GM06990 (cell line): ENCODE measurements around the gene ZBTB17.

Experiments used
- DNase-seq: peaks from one replicate; pipeline ENCODE4 v3.0.0-alpha.2; 2011; ENCODE audit not compliant: insufficient read length; ENCODE audit errors: extremely low read depth
- H3K27me3 ChIP-seq: replicated peaks from 2 replicates; pipeline ENCODE4 v1.6.0; 2011; ENCODE audit warnings: low read length; ENCODE audit not compliant: control insufficient read depth, insufficient read depth
- H3K36me3 ChIP-seq: 2 replicates; pipeline ENCODE4 v1.5.1; 2011; ENCODE audit warnings: low read length; ENCODE audit not compliant: control insufficient read depth, insufficient read depth
- H3K4me3 ChIP-seq: replicated peaks from 2 replicates; pipeline ENCODE4 v1.5.1; 2011; ENCODE audit warnings: low read depth, mild to moderate bottlenecking, control low read depth, low read length
- CTCF ChIP-seq: IDR thresholded peaks from 2 replicates; pipeline ENCODE4 v1.5.1; 2011; ENCODE audit warnings: low read length, control low read depth, mild to moderate bottlenecking, inconsistent platforms; ENCODE audit not compliant: insufficient read depth, poor library complexity, severe bottlenecking

Gene ZBTB17

GRCh38 chr1:15966081-15966955 lies 9.6 kb downstream of the ZBTB17 start:
- no peak for TF ChIP-seq CTCF
- H3K36me3 ChIP-seq: peaks cover 10% of the 10 kb centered on the region

GRCh38 chr1:15965228-15965767 lies 10.6 kb downstream of the ZBTB17 start:
- H3K4me3 ChIP-seq: peak overlapping the region; percentile 51
- peaks cover 10% of the 10 kb centered on the region for H3K36me3 ChIP-seq
- no peak for TF ChIP-seq CTCF
- H3K27me3 ChIP-seq: no peaks in the 10 kb centered on the region
- DNase-seq: no peak

More at GRCh38 chr1:15966081-15966955, 9.6 kb downstream of the ZBTB17 start:
- DNase-seq: peak; percentile 78
- peak overlapping the region; percentile 51 for H3K4me3 ChIP-seq
- H3K27me3 ChIP-seq: no peaks in the 10 kb centered on the region

GRCh38 chr1:15963968-15964648 lies 11.8 kb downstream of the ZBTB17 start:
- peak overlapping the region; percentile 46 for H3K4me3 ChIP-seq

GRCh38 chr1:15963363-15963967 lies 12.4 kb downstream of the ZBTB17 start:
- Histone ChIP-seq H3K4me3 (peak overlapping the region; percentile 46), H3K27me3 (no peaks in the 10 kb centered on the region), H3K36me3 (peaks cover 2% of the 10 kb centered on the region)
- no peak for DNase-seq
- no peak for TF ChIP-seq CTCF

More at GRCh38 chr1:15963968-15964648, 11.8 kb downstream of the ZBTB17 start:
- no peaks in the 10 kb centered on the region for H3K27me3 ChIP-seq
- no peak for TF ChIP-seq CTCF
- DNase-seq: peak; percentile 66
- peaks cover 7% of the 10 kb centered on the region for H3K36me3 ChIP-seq

- DNase-seq: no peak
- H3K27me3 ChIP-seq: no peaks in the 10 kb centered on the region
- peaks cover 2% of the 10 kb centered on the region for H3K36me3 ChIP-seq
- no peak for TF ChIP-seq CTCF
- no peak overlapping the region for H3K4me3 ChIP-seq
Observed at GRCh38 chr1:15962671-15963362, 13.1 kb downstream of the ZBTB17 start.
